Measurements from ENCODE around the gene LSP1.

DNA sequence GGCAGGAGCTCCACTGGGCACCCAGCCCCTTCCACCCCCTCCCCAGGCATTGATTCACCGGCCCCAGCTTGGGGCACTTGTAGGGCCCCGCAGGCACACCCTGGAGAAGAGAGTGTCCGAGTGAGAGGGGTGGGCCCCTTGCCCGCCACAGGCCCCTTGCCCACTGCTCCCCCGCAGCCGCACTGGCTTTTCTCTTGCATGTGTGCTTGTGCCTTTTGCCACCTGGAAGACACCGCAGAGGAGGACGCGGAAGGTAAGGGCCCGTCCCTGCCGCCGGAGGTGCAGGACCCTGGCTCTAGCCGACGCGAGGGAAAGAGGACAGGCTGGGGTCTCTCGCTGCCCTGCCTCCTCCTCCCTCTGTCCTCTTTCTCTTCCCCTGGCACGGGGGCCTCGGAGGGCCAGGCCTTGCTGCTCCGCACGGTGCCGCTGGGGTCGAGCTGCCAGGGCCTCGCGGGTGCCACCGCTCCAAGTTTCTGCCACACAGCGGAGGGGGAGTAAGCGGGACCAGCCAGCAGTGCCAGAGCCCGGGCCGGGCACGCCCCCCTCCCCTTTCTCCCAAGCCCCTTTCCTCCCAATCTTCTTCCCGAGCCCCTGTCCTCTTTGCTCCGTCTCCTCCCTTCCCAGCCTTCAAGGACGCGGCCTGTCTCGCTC lies 76.1 kb downstream of the LSP1 start:
- TF ChIP-seq POLR2A (IDR thresholded peaks at IDR 0.05; ENCODE audit: low read depth, low read length) (no peak), POLR2AphosphoS5 (IDR thresholded peaks at IDR 0.05; ENCODE audit: low read depth, low read length) (no peak), POU2F2 (IDR thresholded peaks at IDR 0.05; ENCODE audit: low read depth, low read length) (no peak), SPI1 (IDR thresholded peaks at IDR 0.05; ENCODE audit: low read depth, low read length) (no peak), TAF1 (IDR thresholded peaks at IDR 0.05; ENCODE audit: low read depth, low read length) (no peak)

Measured in GM12891 (cell line).